Activated gamma-delta T cell treated with Interleukin-2 at 50 U/mL for 16 hours (primary cell): Measurements from ENCODE around the gene KCTD8.

Experiments
- DNase-seq: peaks from one replicate; pipeline ENCODE4 v3.0.0-alpha.2; 2020

The KCTD8 gene

DNA sequence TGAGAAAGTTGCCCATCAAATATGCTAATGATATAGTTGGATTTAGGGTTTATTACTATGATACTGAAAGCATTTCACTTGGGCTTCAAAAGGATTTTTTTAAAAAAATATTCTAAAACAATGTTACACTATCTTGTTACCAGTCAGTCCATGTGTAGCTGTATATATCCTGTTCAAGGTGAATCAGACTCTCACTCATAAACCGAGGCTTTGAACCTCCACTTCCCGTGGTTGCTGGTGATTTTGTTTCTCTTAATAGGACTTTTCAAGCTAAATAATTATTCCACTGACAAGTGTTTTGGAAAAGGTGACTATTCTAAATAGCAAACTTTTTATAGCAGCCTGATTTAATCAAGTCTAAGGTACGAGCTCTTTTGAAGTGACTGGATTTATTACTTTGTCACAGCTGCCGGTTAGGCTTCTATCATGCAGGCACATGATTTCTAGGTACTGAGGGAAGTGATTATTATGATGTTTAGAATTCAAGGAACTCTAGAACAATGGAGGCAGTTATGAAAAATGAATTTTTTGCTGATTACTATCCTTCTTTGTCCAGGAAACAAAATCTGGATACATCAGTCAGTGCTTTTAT, 287.7 kb downstream of the KCTD8 start:
- DNase-seq = no peak

DNA sequence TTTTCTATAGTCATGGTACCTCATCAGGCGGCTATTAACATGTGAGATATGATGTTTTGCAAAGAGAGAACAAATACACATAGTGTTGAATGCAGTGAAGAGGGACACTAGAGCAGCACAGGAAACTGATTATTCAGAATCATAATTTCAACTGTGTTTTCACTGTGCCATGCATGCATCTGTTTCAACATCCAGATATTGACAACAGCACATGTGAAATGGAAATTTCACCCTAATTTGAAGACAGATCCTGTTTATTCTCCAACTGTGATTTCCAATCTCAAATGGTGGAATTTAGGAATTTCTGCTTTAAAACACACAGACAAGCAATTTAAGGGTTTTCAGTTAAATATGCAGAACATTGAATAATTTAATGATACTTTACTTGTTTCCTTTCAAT, 288.6 kb downstream of the KCTD8 start:
- no peak for DNase-seq

DNA sequence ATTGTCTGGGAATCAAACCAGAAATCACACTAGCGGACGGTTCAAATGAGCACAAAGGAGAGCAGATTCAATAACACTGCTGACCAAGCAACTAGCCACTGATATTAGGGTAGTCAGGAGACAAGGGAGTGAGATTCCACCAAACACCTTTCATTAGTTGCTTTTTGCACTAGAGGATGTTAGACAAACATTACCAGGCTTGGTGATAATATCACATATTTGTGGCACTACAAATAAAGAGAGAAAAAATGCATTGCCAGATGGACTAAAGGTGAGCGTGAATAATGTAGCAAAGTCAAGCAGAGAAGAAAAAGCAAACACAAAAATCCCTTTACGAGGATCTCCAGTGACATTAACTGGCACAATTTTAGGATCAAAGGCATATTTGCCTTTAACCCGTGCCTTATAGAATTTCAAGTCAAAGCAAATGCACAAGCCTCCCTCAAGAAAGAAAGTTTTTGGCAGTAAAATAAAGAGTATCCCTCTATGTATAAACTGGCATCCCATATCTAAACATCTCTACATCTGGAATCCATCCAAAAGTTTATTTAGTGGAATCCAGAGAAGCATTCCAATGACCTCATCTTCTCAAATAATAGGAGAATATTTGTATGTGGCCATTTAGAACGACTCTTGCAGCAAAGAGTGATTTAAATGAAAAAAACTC, 290.9 kb downstream of the KCTD8 start:
- DNase-seq = no peak

DNA sequence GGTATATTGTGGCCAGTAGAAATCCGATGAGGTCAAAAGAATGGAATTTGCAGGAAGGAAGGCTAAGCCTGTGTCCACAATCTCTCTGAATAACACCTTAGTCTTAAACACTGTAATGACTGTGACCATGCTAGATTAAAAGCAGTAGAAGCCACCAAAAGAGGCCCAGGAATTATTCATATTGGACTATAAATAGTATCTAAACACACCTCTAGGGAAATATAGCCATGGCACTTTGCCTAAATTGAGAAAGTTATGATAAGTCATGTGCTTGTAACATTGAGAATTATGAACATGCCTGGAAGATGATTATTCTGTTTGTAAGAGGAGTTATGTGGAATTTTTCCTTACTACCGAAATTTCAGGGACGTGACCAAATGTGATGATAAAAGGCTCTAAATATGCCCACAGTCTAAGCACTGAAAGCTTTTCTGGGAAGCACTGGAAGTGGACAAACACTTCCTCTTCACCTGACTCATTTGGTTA, 298.5 kb downstream of the KCTD8 start:
- no peak for DNase-seq

DNA sequence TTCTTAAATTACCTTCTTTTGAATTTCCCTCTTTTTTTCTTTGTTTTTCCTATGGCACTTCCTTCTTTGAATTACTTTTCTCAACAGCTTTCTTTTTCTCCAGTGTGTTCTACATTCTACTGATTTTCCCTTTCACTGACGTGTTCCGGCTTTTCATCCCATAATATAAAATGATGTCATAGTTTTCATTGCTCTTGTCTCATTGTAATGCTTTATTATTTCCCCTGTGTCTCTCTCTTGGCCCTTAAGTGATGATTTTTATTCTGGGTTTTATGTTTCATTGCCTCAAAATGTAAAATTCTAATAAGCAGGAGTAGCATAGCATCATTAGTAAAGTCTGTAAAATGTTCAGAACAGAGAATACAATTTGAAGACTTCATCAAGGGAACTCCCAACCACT, 299.3 kb downstream of the KCTD8 start:
- no peak for DNase-seq

DNA sequence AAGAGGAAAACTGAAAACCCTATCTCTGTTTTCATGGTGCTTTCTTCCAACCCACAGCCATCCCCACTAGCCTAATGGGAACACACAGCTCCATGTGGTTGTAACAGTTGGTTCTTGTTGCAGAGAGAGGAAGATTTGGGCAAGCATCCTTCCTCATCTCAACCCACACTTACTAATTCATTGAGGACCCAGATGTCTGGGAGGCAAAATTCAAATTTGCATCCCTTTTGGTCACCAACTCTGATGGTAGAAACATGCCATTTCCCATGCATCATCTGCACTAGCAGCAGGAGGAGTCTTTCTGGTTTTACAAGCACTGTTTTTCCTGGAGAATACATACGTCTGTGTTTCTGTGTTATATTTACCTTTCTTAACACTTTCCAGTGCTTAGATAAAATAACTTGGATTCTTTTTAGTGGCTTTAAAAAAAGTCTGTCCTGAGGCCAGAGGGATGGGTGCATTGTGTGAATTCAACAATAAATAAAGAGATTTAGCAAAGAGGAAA, 301.0 kb downstream of the KCTD8 start:
- DNase-seq = no peak

DNA sequence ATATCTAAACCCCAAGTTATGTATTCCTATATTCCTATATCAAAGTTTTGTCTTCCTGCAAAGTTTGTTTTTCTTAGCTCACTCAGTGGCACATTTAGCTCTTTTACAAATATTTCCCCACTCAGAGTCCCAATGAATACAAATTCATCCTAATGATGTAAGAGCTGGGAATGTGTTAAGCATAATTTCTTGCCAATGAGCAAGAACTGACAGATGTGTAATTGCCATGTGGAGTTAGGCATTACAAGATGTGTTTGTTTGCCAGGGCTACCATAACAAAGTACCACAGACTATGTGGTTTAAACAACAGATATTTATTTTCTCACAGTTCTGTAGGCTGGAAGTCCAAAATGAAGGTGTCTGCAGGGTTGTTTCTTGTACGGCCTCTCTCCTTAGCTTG, 302.1 kb downstream of the KCTD8 start:
- DNase-seq = no peak

DNA sequence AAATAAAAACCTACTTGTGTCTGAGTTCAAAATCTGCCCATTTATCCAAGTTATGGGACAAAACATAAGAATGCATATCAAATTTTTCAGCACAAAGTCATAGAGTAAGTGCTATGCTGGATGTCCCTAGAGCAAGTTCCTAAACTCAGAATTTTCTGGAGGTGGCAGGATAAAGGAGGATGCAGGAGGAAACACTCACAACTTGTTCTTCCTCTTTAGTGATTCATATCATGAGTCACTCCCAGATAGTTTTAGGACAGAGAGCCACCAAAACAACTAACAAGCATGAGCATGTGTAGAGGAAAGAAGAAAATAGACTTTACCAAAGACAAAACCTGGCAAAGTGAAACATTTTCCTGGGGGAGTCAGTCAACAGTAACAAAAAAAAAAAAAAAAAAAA, 302.7 kb downstream of the KCTD8 start:
- DNase-seq = no peak

DNA sequence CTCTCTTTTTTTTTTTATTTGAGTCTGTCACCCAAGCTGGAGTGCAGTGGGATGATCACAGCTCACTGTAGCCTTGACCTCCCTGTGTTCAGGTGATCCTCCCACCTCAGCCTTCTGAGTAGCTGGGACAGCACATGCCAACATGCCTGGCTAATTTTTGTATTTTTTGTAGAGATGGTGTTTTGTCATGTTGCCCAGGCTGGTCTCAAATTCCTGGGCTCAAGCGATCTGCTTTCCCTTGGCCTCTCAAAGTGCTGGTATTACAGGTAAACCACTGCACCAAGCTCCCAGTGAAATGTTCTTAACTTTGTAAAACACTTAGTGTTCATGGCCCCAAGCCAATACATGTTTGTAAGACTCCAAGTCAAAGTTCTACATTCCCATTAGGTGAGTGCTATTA, 316.1 kb downstream of the KCTD8 start:
- no peak for DNase-seq
